ENCODE data around the gene IL17RD. TPM values are rescaled to one million over a fixed set of nuclear protein-coding genes. Genes with fewer than 3 reads are reported as not detected.

IL17RD gene
- total and polyA plus RNA-seq, 2 experiments from 2014 or later, result 0.34 to 1.2 TPM

DNA sequence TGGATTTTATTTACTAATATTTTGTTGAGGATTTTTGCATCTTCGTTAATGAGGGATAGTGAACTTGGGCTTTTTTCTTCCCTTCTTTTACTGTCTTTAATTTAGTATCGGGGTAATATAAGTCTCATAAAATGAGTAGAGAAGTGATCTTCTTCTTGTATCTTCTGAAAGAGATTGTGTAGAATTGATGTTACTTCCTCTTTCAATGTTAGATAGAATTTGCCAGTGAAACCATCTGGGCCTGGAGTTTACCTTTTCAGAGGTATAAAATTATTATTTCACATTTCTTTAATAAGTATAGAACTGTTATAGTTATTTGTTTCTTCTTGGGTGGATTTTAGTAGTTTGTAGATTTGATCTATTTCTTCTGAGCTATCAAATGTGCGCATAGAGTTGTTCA lies 26.9 kb upstream of the IL17RD start:
- Histone ChIP-seq H3K79me2 (ENCODE audit: insufficient read depth) (no peaks in the 10 kb centered on the region), H3K36me3 (ENCODE audit: low read depth) (no peaks in the 10 kb centered on the region), H3K9me3 (ENCODE audit: low read depth) (no peaks in the 10 kb centered on the region), H4K20me1 (ENCODE audit: insufficient read depth) (no peaks in the 10 kb centered on the region), H3F3A (ENCODE audit: insufficient read depth) (no peaks in the 10 kb centered on the region), H2AFZ (no peak overlapping the region), H3K4me3 (no peak overlapping the region), H3K9ac (no peak overlapping the region), H3K9me2 (ENCODE audit: insufficient read depth) (no peaks in the 10 kb centered on the region), H3K27ac (no peak overlapping the region), H3K4me1 (ENCODE audit: insufficient read depth) (no peaks in the 10 kb centered on the region), H3K27me3 (replicated peaks; ENCODE audit: insufficient read depth) (no peaks in the 10 kb centered on the region), H3K4me2 (ENCODE audit: unreplicated experiment) (no peak overlapping the region)
- no peak for TF ChIP-seq EZH2phosphoT487 (IDR thresholded peaks at IDR 0.05; ENCODE audit: insufficient read depth, low read depth)
- no peak for TF ChIP-seq EZH2 (IDR thresholded peaks at IDR 0.05; ENCODE audit: insufficient read depth, poor library complexity, severe bottlenecking)
- DNase-seq, result no peak
- 90 to 96% methylated on average over 3 of the region's 3 CpGs for WGBS, 2 experiments (ENCODE audit: low coverage in 1 of 2, low lambda C conversion rate in 2 of 2, missing lambda C conversion rate in 2 of 2)
- in situ Hi-C loops (cut with MboI), result no loop called here

DNA sequence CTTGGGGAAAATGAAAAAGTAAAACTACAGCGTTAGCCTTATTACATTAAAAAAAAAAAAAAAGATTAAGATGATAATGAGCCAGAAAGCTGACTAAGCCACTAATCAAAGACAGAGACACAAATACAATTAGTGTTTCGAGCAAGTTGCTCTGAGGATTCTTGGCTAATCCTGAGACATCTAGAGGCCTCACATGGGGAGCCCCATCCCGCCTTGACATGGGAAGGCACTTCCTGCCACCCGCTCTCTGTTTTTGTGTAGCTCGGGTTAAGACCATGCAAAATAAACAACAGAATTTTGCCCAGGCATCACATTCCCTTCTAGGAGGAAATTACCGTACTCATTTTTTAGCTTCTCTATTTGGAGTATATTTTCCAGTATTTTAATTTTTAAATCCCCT lies 19.4 kb upstream of the IL17RD start:
- Histone ChIP-seq H3K36me3 (ENCODE audit: low read depth) (no peaks in the 10 kb centered on the region), H3K27ac (no peak overlapping the region), H2AFZ (peak overlapping the region; percentile 63), H3K4me1 (ENCODE audit: insufficient read depth) (peaks cover 6% of the 10 kb centered on the region), H4K20me1 (ENCODE audit: insufficient read depth) (no peaks in the 10 kb centered on the region), H3K27me3 (replicated peaks; ENCODE audit: insufficient read depth) (no peaks in the 10 kb centered on the region), H3K9ac (no peak overlapping the region), H3F3A (ENCODE audit: insufficient read depth) (no peaks in the 10 kb centered on the region), H3K9me2 (ENCODE audit: insufficient read depth) (no peaks in the 10 kb centered on the region), H3K4me3 (no peak overlapping the region), H3K79me2 (ENCODE audit: insufficient read depth) (no peaks in the 10 kb centered on the region), H3K4me2 (ENCODE audit: unreplicated experiment) (no peak overlapping the region), H3K9me3 (ENCODE audit: low read depth) (no peaks in the 10 kb centered on the region)
- 4 to 10% methylated on average over 6 of the region's 6 CpGs for WGBS, 2 experiments (ENCODE audit: low coverage in 1 of 2, low lambda C conversion rate in 2 of 2, missing lambda C conversion rate in 2 of 2)
- no peak for TF ChIP-seq EZH2phosphoT487 (IDR thresholded peaks at IDR 0.05; ENCODE audit: insufficient read depth, low read depth)
- no peak for TF ChIP-seq EZH2 (IDR thresholded peaks at IDR 0.05; ENCODE audit: insufficient read depth, poor library complexity, severe bottlenecking)
- in situ Hi-C loops (cut with MboI), result no loop called here
- peak; percentile 45 for DNase-seq

DNA sequence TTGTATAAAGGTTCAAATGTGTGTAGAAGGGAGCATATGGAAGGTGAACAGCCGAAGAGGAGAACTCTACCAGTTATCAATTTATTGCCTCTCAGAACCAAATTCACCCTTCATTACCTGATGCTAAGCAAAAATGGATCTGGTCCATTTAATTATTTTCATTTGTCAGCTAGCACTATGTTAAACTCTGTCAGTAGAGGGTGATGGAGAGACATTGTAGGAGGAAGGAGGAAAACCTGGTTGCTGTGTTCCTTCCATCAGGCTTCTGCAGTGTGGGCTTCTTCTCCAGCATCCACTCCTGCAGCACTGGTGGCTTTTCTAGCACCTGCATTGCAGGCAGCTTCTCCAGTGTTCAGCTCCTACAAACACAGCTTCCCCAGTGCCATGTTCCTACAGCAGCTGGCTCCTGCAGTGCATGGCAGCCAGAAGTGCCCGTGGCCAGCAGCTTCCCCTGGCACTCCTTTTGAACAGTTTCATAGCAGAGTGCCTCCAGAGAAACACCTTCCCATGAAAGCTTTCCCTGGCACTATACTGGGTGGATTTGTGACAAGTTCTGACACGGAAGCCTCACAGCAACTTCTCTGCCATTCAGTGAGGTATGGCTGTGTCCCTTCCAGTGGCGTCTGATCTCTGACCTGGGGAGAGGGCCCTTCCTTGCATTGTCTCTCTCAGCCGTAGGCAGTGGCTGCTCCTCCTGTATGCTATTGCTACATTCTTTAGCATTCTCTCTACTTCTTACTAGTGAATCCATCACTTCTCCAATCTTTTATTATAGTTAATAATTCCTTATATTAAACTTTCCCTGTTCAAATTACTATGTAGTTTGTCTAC lies 14.6 kb upstream of the IL17RD start:
- H3K4me1 ChIP-seq (ENCODE audit: insufficient read depth), result peaks cover 5% of the 10 kb centered on the region
- H3K27me3 ChIP-seq (replicated peaks; ENCODE audit: insufficient read depth), result no peaks in the 10 kb centered on the region; the same call in 1 of the 2 replicates
- H3F3A ChIP-seq (ENCODE audit: insufficient read depth), result no peaks in the 10 kb centered on the region
- no peak overlapping the region for H3K27ac ChIP-seq
- WGBS, 2 experiments (ENCODE audit: low coverage in 1 of 2, low lambda C conversion rate in 2 of 2, missing lambda C conversion rate in 2 of 2), result 51 to 54% methylated on average over 5 of the region's 5 CpGs
- no peaks in the 10 kb centered on the region for H3K79me2 ChIP-seq (ENCODE audit: insufficient read depth)
- no peaks in the 10 kb centered on the region for H3K9me2 ChIP-seq (ENCODE audit: insufficient read depth)
- in situ Hi-C loops (cut with MboI), result no loop called here
- no peak overlapping the region for H3K4me3 ChIP-seq
- no peaks in the 10 kb centered on the region for H3K9me3 ChIP-seq (ENCODE audit: low read depth)
- DNase-seq, result peak; percentile 46
- H2AFZ ChIP-seq, result no peak overlapping the region
- no peaks in the 10 kb centered on the region for H4K20me1 ChIP-seq (ENCODE audit: insufficient read depth)
- no peaks in the 10 kb centered on the region for H3K36me3 ChIP-seq (ENCODE audit: low read depth)
- no peak for TF ChIP-seq EZH2 (IDR thresholded peaks at IDR 0.05; ENCODE audit: insufficient read depth, poor library complexity, severe bottlenecking)
- TF ChIP-seq EZH2phosphoT487 (IDR thresholded peaks at IDR 0.05; ENCODE audit: insufficient read depth, low read depth), result no peak
- no peak overlapping the region for H3K9ac ChIP-seq
- no peak overlapping the region for H3K4me2 ChIP-seq (ENCODE audit: unreplicated experiment)

DNA sequence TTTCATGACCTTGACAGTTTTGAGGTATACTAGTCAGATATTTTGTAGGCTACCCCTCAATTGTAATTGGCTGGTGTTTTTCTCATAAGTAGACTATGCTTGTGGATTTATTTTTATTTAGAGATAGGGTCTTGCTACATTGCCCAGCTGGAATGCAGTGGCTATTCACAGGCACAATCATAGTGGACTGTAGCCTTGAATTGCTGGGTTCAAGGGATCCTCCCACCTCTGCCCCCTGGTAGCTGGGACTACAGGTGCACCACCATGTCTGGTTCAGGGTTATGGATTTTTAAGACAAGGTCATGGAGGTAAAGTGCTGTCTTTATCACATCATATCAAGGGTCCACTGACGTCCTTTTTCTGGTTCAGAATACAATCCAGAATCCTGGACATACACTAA lies 10.9 kb upstream of the IL17RD start:
- no peaks in the 10 kb centered on the region for H3K9me2 ChIP-seq (ENCODE audit: insufficient read depth)
- no peaks in the 10 kb centered on the region for H3F3A ChIP-seq (ENCODE audit: insufficient read depth)
- in situ Hi-C loops (cut with MboI), result no loop called here
- H2AFZ ChIP-seq, result no peak overlapping the region
- no peaks in the 10 kb centered on the region for H4K20me1 ChIP-seq (ENCODE audit: insufficient read depth)
- H3K36me3 ChIP-seq (ENCODE audit: low read depth), result no peaks in the 10 kb centered on the region
- TF ChIP-seq EZH2phosphoT487 (IDR thresholded peaks at IDR 0.05; ENCODE audit: insufficient read depth, low read depth) (no peak), EZH2 (IDR thresholded peaks at IDR 0.05; ENCODE audit: insufficient read depth, poor library complexity, severe bottlenecking) (no peak)
- no peak overlapping the region for H3K4me2 ChIP-seq (ENCODE audit: unreplicated experiment)
- no peak overlapping the region for H3K9ac ChIP-seq
- H3K27ac ChIP-seq, result no peak overlapping the region
- H3K4me3 ChIP-seq, result no peak overlapping the region
- H3K27me3 ChIP-seq (replicated peaks; ENCODE audit: insufficient read depth), result no peaks in the 10 kb centered on the region; the same call in 1 of the 2 replicates
- no peaks in the 10 kb centered on the region for H3K9me3 ChIP-seq (ENCODE audit: low read depth)
- DNase-seq, result no peak
- 30 to 47% methylated on average over 1 of the region's 1 CpG for WGBS, 2 experiments (ENCODE audit: low coverage in 1 of 2, low lambda C conversion rate in 2 of 2, missing lambda C conversion rate in 2 of 2)
- H3K79me2 ChIP-seq (ENCODE audit: insufficient read depth), result no peaks in the 10 kb centered on the region
- H3K4me1 ChIP-seq (ENCODE audit: insufficient read depth), result no peaks in the 10 kb centered on the region

Measured in GM23248 (cell line).